ENCODE measurements around the gene TRMT61B. TPM values are rescaled to one million over a fixed set of nuclear protein-coding genes. Genes with fewer than 3 reads are reported as not detected.
A peak's percentile ranks its signal among the peaks of the same experiment; 100 is the strongest.

TRMT61B gene
- polyA plus RNA-seq, 3 donors = 6.7 to 10.2 (median 8.1) TPM

- H3K4me2 ChIP-seq (replicated peaks; ENCODE audit: extremely low read depth, low read length, poor library complexity, severe bottlenecking) = no peak overlapping the region
- Mint-ChIP-seq H3K4me1 (peaks cover 29% of the 10 kb centered on the region), H3K9me3 (peaks cover 0 to 3% (median 0%) of the 10 kb centered on the region in 7 donors), H3K27me3 (ENCODE audit: low read depth in 3 of 3) (peaks cover 0 to 3% (median 2%) of the 10 kb centered on the region in 3 donors), H3K27ac (peak overlapping the region in 2 of 7 donors; percentile 21 to 41), H3K36me3 (no peaks in the 10 kb centered on the region), H3K4me3 (no peak overlapping the region)
- no peaks in the 10 kb centered on the region for H3K27me3 ChIP-seq (ENCODE audit: control insufficient read depth in 2 of 2, insufficient read depth in 2 of 2, low read length in 2 of 2)
- intact Hi-C loops (cut with micrococcal nuclease) = loop anchor here in 1 of 2 donors (10.0 kb wide), 1 partner anchor 69 kb away; no protein-coding TSS in a partner anchor
- no peak for TF ChIP-seq CTCF (IDR thresholded peaks at IDR 0.05)
- H3K9ac ChIP-seq (ENCODE audit: insufficient read depth, low read length, poor library complexity, severe bottlenecking) = no peak overlapping the region
- H3K9me3 ChIP-seq (replicated peaks in 1 of 2; ENCODE audit: control insufficient read depth in 1 of 2, insufficient read depth in 1 of 2, low read length in 2 of 2) = no peaks in the 10 kb centered on the region
- H3K36me3 ChIP-seq (replicated peaks in 1 of 2; ENCODE audit: control insufficient read depth in 1 of 2, insufficient read depth in 2 of 2, low read length in 2 of 2) = no peaks in the 10 kb centered on the region
- peaks cover 35% of the 10 kb centered on the region for H4K20me1 ChIP-seq (ENCODE audit: insufficient read depth, low read length)
- H3K4me3 ChIP-seq (replicated peaks in 1 of 3; ENCODE audit: low read depth in 2 of 3, low read length in 3 of 3) = no peak overlapping the region
- H2AFZ ChIP-seq (ENCODE audit: insufficient read depth, low read depth, low read length, poor library complexity, severe bottlenecking) = no peak overlapping the region
- H3K4me1 ChIP-seq (ENCODE audit: control insufficient read depth in 1 of 2, insufficient read depth in 2 of 2, low read length in 2 of 2) = peaks cover 19 to 38% of the 10 kb centered on the region in 2 donors
- no CpG with 5 or more reads among the region's 21 CpGs for WGBS (ENCODE audit: insufficient coverage)
- H3K79me2 ChIP-seq (ENCODE audit: insufficient read depth, low read length) = peaks cover 41% of the 10 kb centered on the region
- DNase-seq = no peak
- H3K27ac ChIP-seq (ENCODE audit: low read depth in 1 of 2, low read length in 2 of 2) = no peak overlapping the region
These were observed 23.4 kb upstream of the TRMT61B start for GRCh38 chr2:28893488-28893887.

- Histone ChIP-seq H4K20me1 (ENCODE audit: insufficient read depth, low read length) (no peaks in the 10 kb centered on the region), H3K36me3 (replicated peaks in 1 of 2; ENCODE audit: control insufficient read depth in 1 of 2, insufficient read depth in 2 of 2, low read length in 2 of 2) (no peaks in the 10 kb centered on the region), H3K9ac (ENCODE audit: insufficient read depth, low read length, poor library complexity, severe bottlenecking) (no peak overlapping the region), H3K4me2 (replicated peaks; ENCODE audit: extremely low read depth, low read length, poor library complexity, severe bottlenecking) (no peak overlapping the region), H3K9me3 (replicated peaks in 1 of 2; ENCODE audit: control insufficient read depth in 1 of 2, insufficient read depth in 1 of 2, low read length in 2 of 2) (no peaks in the 10 kb centered on the region), H3K27ac (ENCODE audit: low read depth in 1 of 2, low read length in 2 of 2) (no peak overlapping the region), H3K4me1 (ENCODE audit: control insufficient read depth in 1 of 2, insufficient read depth in 2 of 2, low read length in 2 of 2) (no peaks in the 10 kb centered on the region), H2AFZ (ENCODE audit: insufficient read depth, low read depth, low read length, poor library complexity, severe bottlenecking) (no peak overlapping the region), H3K79me2 (ENCODE audit: insufficient read depth, low read length) (no peaks in the 10 kb centered on the region), H3K27me3 (ENCODE audit: control insufficient read depth in 2 of 2, insufficient read depth in 2 of 2, low read length in 2 of 2) (peaks cover 6 to 7% of the 10 kb centered on the region in 2 donors), H3K4me3 (replicated peaks in 1 of 3; ENCODE audit: low read depth in 2 of 3, low read length in 3 of 3) (no peak overlapping the region)
- peaks cover 9 to 28% (median 18%) of the 10 kb centered on the region in 3 donors for H3K27me3 Mint-ChIP-seq (ENCODE audit: low read depth in 3 of 3)
- no peak for TF ChIP-seq CTCF (IDR thresholded peaks at IDR 0.05)
- H3K4me1 Mint-ChIP-seq = no peaks in the 10 kb centered on the region
- H3K9me3 Mint-ChIP-seq = peaks cover 0 to 3% (median 0%) of the 10 kb centered on the region in 7 donors
- no peak for DNase-seq
- WGBS (ENCODE audit: insufficient coverage) = no CpG with 5 or more reads among the region's 1 CpG
- no peak overlapping the region for H3K27ac Mint-ChIP-seq
- no peak overlapping the region for H3K4me3 Mint-ChIP-seq
- intact Hi-C loops (cut with micrococcal nuclease) = no loop called here
- no peaks in the 10 kb centered on the region for H3K36me3 Mint-ChIP-seq
These were observed 10.1 kb upstream of the TRMT61B start for GRCh38 chr2:28880193-28880592.
